Measurements from ENCODE around the gene RXRG.

RXRG gene

DNA sequence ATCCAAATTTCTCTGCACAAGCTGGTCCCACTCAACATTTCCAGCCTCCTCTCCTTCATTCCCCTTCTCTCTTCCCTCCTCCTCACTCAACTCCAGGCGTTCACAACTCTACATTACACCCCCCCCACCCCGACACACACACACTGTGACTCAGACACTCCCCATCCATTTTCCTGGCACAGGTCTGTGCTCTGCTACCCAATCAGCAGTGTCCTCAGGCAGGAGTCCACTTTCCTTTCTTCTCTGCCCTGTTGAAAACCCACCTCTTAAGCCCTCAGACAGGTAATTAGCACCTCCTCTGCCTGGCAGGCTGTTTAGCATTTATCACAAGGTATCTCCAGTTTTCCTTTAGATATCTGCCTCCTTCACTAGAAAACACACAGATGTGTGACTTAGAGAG lies 79.6 kb downstream of the RXRG start:
- DNase-seq: no peak

DNA sequence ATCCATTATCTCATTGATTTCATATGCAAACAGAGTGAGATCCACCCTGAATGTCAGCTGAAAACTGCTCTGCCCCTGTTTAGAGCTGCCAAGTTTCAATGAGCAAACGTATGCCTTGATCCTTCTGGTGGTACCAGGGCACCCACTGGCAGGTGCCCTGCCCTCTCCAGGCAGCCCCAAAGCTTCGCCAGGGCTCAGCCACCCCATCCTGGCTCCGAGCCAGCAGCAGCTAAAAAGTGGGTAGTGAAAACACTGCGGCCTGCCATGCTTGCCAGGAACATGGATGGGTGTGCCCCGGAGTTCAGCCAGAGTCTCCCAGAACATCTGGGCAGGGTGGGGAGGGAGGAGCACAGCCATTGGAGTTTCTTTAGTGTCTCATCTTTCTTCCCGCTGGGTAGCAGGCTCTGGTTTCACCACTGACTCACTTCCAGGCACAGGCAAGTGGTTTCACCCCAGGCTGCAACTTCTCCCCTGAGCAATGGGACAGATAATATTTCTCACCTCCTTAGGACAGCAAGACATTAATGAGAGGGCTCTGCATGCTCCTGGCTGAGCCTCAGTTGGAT lies 80.3 kb downstream of the RXRG start:
- no peak for DNase-seq

DNA sequence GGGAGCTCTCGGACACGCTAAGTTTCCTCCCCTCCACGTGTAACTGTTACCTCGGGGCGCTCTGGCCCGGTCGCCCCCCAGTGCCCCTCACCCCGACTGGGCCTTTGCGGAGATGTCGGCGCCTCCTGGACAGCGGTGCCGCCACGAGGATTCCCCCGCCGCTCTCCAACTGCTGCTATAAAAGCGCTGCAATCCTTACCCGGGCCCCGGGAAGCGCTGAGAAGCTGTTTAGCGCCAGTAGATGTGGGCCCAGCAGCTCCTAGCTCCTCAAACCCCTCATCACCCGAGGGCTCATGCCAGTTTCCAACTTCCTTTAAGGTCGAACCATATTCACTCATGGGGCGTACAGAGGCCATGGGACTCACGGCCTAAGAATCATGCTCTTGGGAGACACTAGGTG lies 88.0 kb downstream of the RXRG start:
- DNase-seq: no peak

DNA sequence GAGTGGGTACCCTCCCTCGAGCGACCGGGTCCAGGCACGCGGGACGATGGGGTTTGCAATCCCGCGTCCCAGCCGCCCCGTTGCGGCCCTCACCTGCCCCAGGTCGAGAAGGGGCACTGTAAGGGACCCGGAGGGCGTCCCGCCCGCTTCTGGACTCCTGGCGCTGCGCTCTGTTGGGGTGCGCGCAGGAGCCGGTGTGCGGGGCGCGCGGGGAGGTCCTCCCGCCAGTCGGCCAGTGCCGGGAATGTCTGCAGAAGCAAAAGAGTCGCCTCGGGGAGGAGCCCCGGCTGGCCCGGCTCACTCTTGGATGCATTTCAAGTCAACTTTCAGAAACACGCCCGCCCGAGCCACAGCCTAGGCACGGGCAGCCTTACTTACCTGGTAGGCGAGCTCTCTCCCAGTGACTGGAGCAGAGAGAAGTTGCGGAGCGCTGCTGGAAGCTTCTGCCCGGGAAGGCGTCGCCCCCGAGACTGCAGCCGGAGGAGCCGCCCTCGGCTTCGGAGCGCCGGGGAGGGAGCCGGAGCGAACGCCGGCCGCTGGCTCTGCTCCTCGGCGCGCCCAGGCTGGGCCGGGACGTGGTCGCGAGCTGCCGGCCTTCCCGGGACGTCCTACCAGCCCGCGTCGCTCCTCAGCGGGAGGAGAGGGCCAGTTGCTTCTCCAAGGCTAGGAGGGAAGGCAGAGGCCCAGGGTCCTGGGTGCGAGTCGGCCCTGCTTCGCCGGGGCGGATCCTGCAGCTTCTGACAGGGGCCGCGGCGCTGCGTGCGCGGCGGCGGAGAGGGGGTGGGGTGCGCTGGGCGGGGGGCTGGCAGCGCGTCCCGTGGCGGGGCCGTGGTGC lies 88.7 kb downstream of the RXRG start, which contains the start of gene LMX1A:
LMX1A (minus strand) TSS at position 739 of the 835 bp plus-strand sequence. CDS start 1,156 bp downstream, outside the sequence.
- no peak for DNase-seq

DNA sequence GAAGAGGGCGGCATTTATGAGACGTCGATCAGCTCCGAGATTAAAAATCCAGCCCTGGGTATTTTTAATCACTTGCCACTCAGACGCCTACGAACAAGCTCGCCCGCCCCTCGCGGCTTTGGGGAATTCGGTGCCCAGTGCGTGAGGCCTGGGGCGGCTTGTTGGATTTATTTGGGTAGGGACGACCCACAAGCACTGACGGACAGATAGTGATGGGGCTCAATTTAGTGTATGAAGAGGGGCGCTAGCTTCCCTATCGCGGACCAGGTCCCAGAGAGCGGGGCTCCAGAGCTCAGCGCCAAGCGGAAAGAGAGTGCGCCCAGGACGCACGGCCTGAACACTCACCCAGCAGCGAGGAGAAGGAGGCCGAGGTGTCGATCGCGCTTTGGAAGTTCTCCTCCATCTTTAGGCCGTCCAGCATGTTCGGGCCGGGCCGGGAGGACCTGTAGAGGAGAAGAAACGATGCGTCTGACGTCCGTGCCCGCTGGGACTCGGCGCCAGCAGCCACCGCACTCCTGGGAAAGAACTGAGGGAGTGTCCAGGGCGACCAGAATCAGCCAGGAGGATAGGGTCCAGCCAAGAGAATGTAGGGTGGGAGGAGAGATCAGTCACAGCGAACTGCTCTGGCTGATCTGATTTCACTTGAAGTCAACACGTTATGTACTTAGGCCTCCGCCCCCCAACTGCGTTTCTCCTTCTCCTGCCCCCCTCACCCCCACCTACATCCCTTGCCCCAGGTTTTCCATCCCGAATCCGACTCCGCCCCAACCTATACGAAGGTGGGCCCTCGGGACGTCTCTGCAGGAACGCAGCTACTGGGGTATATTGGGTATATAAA lies 89.6 kb downstream of the RXRG start:
- no peak for DNase-seq

DNA sequence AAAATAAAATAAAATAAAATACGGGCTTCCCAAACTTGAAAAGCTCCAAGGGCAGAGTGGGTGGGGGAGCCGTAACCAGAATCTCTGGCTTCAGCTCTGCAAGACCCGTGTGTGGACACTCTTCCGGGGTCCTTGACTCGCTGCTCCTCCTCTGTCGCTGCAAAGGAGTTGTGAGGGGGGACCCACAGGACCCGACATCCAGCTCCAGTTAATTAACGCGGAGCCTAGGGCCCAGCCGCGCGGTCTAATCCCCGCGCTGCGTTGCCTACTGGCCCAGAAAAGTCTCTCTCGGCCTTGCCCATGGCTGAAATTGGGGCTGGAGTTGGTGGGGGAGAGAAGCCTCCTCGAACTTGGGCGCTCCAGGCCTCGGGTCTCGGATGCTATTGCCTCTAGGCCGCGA lies 90.2 kb downstream of the RXRG start:
- no peak for DNase-seq

DNA sequence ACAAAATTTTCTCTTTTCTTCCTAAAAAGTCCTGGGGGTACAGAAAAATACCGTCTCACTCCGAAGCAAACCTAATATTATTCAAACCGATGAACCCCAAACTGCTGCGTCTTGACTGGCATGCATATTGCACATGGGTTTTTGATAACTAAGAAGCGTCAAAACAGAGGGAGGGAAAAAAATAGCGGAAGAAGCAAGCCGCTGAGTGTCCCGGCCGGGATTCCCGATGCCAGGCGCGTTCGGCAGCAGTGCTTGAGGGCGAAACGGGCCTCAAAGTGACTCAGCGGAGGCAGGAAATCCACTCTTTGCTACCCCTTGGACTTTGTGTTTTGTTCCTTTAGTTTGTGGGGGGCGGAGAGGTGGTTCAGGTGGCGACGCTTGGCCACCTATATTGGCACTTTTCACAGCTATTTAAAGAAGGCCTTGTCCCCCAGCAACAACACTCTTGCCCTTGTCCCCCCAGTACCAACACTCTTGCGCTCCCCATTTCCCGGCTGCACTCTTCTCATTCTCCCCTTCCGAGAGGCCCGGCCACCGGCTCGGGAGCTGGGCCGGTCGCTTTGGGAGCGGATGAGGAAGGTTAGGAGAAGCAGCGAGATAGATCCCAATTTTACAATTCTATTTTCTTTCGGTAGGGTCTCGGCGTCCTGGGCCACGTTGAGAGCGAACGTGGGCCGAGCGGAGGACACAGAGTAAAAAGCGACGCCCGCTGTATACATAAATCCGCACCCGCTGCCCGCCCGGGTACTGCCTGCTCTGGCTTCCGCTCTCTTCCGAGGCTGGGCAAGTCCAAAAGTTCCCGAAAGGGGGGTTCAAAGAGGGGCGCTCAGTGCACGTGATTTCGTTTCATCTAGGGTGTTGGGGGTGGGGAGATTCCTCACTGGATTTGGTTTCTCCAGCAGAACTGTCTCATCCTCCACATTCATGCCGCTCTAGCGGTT lies 90.9 kb downstream of the RXRG start:
- DNase-seq: no peak

DNA sequence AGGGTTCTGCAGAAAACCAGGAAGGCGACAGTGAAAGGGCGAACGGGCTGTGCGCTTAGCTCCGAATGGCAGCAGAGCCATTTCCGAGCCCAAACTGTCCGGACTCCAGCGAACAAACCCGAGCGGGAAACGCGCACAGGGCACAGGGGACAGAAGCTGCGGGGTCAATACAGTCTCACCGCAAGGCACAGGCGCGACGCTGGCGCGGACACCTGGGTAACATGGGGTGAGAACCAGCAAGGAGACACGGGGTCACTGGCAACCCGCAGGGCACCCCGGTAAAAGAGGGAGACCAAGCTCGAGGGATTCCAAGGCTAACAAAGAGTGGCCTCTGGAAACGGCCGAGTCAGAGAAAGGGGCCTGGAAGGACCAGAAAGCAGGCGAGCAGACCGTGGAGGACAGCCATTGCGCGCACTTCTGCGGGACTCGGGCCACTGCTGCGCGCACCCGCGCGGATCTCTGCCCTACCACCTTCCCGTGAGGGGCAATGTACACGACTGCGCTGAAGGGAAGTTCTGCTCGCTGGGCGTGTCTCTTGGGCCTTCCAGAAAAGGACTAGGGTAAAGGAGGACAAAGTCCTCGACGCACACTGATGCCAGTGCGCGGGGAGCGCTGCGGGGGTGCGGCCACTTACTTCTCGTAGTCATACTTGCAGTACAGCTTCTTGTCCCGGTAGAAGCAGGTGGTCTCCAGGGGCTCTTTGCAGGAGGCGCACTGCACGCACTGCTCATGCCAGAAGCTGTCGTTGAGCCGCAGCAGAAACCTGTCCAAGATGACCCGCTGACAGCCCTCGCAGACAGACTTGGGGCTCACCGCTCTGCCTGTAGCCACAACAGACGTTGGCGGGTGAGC lies 92.3 kb downstream of the RXRG start:
- no peak for DNase-seq

DNA sequence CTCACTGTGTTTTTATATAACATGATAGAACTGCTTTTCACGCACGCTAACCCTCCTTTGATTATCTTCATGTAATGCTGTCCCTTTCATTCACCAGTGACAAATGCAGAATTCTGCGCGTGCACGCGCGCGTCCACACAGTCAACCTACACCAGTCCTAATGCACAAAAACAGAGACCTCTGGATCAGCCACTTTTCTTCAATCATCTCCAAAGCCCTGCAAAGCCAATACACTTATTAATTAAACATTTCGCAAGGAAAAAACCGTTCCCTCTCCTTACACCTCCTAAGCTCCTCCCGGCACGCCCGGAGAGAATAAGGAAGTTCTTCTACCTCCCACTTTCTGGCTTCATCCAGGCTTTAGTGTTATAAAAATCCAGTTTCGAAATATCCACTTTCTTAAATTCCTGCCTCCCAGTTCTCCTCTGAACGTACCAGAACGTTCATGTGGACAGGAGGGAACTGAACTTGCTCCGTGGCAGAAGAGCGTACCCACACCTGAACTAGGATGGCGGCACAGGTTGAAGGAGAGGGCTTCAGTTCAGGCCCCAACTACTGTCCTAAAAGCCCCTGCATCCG lies 93.0 kb downstream of the RXRG start:
- DNase-seq: no peak
